Dendritic cell treated with granulocyte-macrophage colony-stimulating factor and Interleukin-4, amounts not matched to agents 40 ng/mL and 50 ng/mL, for 4 days (primary cell): ENCODE measurements around the gene PHOX2B.
"Not testable (repeated sequence)": the region's sequence is repeated elsewhere in the genome, so short reads cannot be mapped to it uniquely, and the experiment has no call there.

Experiments
- H3K27ac Mint-ChIP-seq: one replicate; pipeline ENCODE4 v1.8.0; 2022; ENCODE audit warnings: mild to moderate bottlenecking, mixed read lengths
- H3K27me3 Mint-ChIP-seq: one replicate; pipeline ENCODE4 v1.8.0; 2022; ENCODE audit warnings: mild to moderate bottlenecking, mixed read lengths
- H3K36me3 Mint-ChIP-seq: one replicate; pipeline ENCODE4 v1.8.0; 2022; ENCODE audit warnings: low read depth, mixed read lengths
- H3K4me1 Mint-ChIP-seq: one replicate; pipeline ENCODE4 v1.8.0; 2022; ENCODE audit warnings: low read depth, mixed read lengths
- H3K4me3 Mint-ChIP-seq: one replicate; pipeline ENCODE4 v1.8.0; 2022; ENCODE audit warnings: mild to moderate bottlenecking, moderate library complexity, mixed read lengths
- H3K9me3 Mint-ChIP-seq: one replicate; pipeline ENCODE4 v1.8.0; 2022; ENCODE audit warnings: mixed read lengths
- intact Hi-C: fragments of 100-400 bp; cut with micrococcal nuclease; formaldehyde crosslinking; loops from one replicate; pipeline ENCODE4 v1.15.0; 2022

Gene PHOX2B

DNA sequence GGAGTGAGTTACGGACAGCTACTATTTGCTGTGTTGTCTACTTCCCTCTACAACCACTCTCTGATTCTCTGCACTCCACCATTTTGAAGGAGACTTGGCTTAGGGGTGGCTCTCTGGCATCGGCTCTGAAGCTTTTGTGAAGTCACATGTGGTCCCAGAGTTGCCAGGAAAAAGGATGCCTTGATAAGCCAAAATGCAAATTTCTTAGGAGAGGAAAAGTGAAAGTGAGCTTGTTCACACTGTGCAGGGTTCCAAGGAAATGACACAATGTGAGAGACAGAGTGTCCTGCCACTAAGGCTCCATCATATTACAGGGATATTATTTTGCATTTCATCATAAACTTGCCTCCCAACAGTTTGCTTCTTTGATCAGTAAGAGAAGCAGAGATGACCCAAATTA, 7.2 kb downstream of the PHOX2B start:
- no peak overlapping the region for H3K4me3 Mint-ChIP-seq
- H3K36me3 Mint-ChIP-seq: no peaks in the 10 kb centered on the region
- intact Hi-C loops: no loop called here
- peaks cover 57% of the 10 kb centered on the region for H3K27me3 Mint-ChIP-seq
- no peaks in the 10 kb centered on the region for H3K9me3 Mint-ChIP-seq
- H3K27ac Mint-ChIP-seq: no peak overlapping the region
- no peaks in the 10 kb centered on the region for H3K4me1 Mint-ChIP-seq

GRCh38 chr4:41737491-41737890, 11.0 kb downstream of the PHOX2B start:
- H3K4me3 Mint-ChIP-seq, H3K9me3 Mint-ChIP-seq, H3K36me3 Mint-ChIP-seq, H3K27ac Mint-ChIP-seq, H3K4me1 Mint-ChIP-seq, intact Hi-C loops: not testable (repeated sequence)
- peaks cover 25% of the 10 kb centered on the region for H3K27me3 Mint-ChIP-seq

DNA sequence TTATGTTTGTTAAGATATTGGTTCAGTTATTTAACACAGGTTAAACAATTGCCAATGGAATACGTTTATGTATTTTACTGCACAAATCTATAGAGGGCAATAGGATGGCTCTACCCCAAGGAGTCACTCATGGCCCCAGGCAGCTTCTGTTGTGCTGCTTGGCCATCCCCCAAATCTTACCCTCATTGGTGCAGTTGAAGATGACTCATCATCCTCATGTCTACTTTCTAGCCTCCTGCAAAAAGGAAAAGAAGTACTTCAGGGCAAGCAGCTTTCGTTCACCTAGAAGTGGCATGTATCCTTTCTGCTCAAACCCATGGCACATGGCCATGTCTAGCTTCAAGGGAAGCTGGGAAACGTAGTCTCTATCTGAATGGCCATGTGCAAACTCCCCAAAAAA, 14.2 kb downstream of the PHOX2B start:
- Mint-ChIP-seq H3K27me3 (peaks cover 21% of the 10 kb centered on the region), H3K36me3 (no peaks in the 10 kb centered on the region), H3K4me3 (no peak overlapping the region), H3K27ac (no peak overlapping the region), H3K4me1 (no peaks in the 10 kb centered on the region), H3K9me3 (no peaks in the 10 kb centered on the region)
- intact Hi-C loops: no loop called here

- Mint-ChIP-seq H3K9me3 (no peaks in the 10 kb centered on the region), H3K4me3 (no peak overlapping the region), H3K4me1 (no peaks in the 10 kb centered on the region), H3K36me3 (no peaks in the 10 kb centered on the region), H3K27ac (no peak overlapping the region), H3K27me3 (peaks cover 22% of the 10 kb centered on the region)
- intact Hi-C loops: no loop called here
Measured at GRCh38 chr4:41731569-41732126, 16.9 kb downstream of the PHOX2B start.

GRCh38 chr4:41728573-41728913, 20.0 kb downstream of the PHOX2B start:
- no peak overlapping the region for H3K27ac Mint-ChIP-seq

GRCh38 chr4:41727861-41728572, 20.5 kb downstream of the PHOX2B start:
- H3K36me3 Mint-ChIP-seq: no peaks in the 10 kb centered on the region
- H3K9me3 Mint-ChIP-seq: peaks cover 11% of the 10 kb centered on the region
- no peak overlapping the region for H3K4me3 Mint-ChIP-seq
- intact Hi-C loops: no loop called here
- no peaks in the 10 kb centered on the region for H3K4me1 Mint-ChIP-seq
- peaks cover 25% of the 10 kb centered on the region for H3K27me3 Mint-ChIP-seq
- no peak overlapping the region for H3K27ac Mint-ChIP-seq

More at GRCh38 chr4:41728573-41728913, 20.0 kb downstream of the PHOX2B start:
- Mint-ChIP-seq H3K36me3 (no peaks in the 10 kb centered on the region), H3K4me1 (no peaks in the 10 kb centered on the region), H3K27me3 (peaks cover 24% of the 10 kb centered on the region), H3K4me3 (no peak overlapping the region), H3K9me3 (peaks cover 11% of the 10 kb centered on the region)
- intact Hi-C loops: no loop called here

DNA sequence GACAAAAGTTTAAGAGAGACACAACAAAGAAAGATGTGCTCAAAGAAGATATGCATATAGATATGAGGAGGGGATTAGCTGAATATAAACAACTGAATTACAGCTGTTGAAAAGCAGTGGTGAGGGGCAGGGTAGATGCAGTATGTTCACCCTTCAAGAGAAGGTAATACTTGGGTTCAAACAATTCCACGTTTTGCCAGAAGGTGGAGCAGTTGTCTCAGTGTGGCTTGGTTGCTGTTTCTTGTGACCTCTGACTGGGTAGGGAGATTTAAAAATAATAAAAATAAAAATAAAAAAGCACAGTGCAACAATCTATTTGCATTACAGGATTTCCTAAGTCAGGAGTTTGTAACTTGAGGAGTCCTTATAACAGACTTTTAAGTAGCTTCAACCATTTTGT, 23.3 kb downstream of the PHOX2B start:
- H3K9me3 Mint-ChIP-seq: peaks cover 11% of the 10 kb centered on the region
- H3K36me3 Mint-ChIP-seq: no peaks in the 10 kb centered on the region
- intact Hi-C loops: no loop called here

DNA sequence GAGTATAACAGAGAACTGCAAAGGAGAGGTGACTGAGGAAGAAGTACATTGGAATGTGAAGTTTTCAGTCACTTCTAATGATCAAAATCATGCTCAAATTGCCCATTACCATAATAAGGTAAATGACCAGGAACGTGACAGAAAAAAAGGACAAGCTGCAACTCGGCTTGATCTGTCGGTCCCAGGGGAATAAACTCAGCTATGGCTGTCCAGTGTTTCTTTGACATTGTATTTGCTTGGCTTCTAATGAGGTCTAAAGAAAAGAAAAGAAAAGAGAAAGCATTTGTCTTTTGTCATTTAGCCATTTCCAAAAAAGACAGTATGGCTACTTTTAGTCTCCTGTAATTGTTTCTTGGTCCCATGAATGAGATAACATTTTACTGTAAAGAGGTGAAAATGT, 25.2 kb downstream of the PHOX2B start:
- peaks cover 11% of the 10 kb centered on the region for H3K9me3 Mint-ChIP-seq
- no peaks in the 10 kb centered on the region for H3K4me1 Mint-ChIP-seq
- intact Hi-C loops: no loop called here
- peaks cover 20% of the 10 kb centered on the region for H3K27me3 Mint-ChIP-seq
- no peak overlapping the region for H3K27ac Mint-ChIP-seq
- H3K4me3 Mint-ChIP-seq: no peak overlapping the region
- no peaks in the 10 kb centered on the region for H3K36me3 Mint-ChIP-seq

More for the DNA sequence above, 23.3 kb downstream of the PHOX2B start:
- Mint-ChIP-seq H3K27ac (no peak overlapping the region), H3K4me1 (no peaks in the 10 kb centered on the region), H3K4me3 (no peak overlapping the region), H3K27me3 (peaks cover 19% of the 10 kb centered on the region)

- Mint-ChIP-seq H3K4me3 (no peak overlapping the region), H3K36me3 (no peaks in the 10 kb centered on the region), H3K9me3 (peaks cover 11% of the 10 kb centered on the region), H3K27me3 (peaks cover 17% of the 10 kb centered on the region), H3K27ac (no peak overlapping the region), H3K4me1 (no peaks in the 10 kb centered on the region)
- intact Hi-C loops: no loop called here
Measured at GRCh38 chr4:41722181-41722580, 26.3 kb downstream of the PHOX2B start.

DNA sequence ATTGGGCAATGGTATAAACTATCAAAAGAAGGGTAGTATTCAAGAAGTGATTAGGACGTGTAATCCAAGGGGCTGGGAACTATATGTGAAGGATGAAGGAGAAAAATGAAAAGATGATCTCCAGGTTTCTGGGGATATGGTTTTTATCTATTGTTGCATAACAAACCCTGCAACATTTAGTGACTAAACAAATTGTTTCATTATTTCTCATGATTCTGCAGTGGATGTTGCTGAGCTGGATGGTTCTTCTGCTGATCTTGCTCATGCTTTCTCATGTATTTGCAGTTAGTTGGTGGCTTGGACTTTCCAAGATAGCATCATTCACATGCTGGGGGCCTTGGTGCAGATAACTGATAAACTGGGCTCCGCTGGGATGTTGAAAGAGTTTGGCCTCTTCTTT, 29.1 kb downstream of the PHOX2B start:
- Mint-ChIP-seq H3K27me3 (peaks cover 15% of the 10 kb centered on the region), H3K4me3 (no peak overlapping the region), H3K4me1 (no peaks in the 10 kb centered on the region), H3K9me3 (no peaks in the 10 kb centered on the region), H3K27ac (no peak overlapping the region), H3K36me3 (no peaks in the 10 kb centered on the region)
- intact Hi-C loops: no loop called here

DNA sequence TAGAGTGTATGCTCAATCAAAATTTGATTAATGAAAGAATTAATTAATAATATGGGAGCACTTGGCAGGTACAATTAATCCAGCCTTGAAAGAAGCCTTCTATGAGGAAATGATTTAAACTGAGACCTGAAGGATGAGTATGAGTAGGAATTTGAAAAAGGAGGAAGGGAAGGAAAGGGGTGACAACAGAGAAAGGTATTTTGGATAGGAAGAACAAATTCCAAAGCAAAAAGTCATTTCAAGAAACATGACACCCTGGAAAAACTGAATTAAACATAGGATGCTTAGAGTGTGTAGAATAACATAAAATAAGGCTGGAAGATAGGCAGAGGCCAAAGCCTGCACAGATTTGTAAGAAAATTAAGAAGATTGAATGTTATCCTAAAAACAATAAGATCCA, 29.6 kb downstream of the PHOX2B start:
- H3K4me1 Mint-ChIP-seq: no peaks in the 10 kb centered on the region
- H3K9me3 Mint-ChIP-seq: no peaks in the 10 kb centered on the region
- H3K27me3 Mint-ChIP-seq: peaks cover 14% of the 10 kb centered on the region
- H3K36me3 Mint-ChIP-seq: no peaks in the 10 kb centered on the region
- intact Hi-C loops: no loop called here
- no peak overlapping the region for H3K4me3 Mint-ChIP-seq
- H3K27ac Mint-ChIP-seq: no peak overlapping the region

GRCh38 chr4:41715155-41715554, 33.4 kb downstream of the PHOX2B start:
- H3K27me3 Mint-ChIP-seq: peaks cover 6% of the 10 kb centered on the region
- no peaks in the 10 kb centered on the region for H3K9me3 Mint-ChIP-seq
- intact Hi-C loops: no loop called here
- H3K36me3 Mint-ChIP-seq: no peaks in the 10 kb centered on the region
- no peaks in the 10 kb centered on the region for H3K4me1 Mint-ChIP-seq
- H3K4me3 Mint-ChIP-seq: no peak overlapping the region
- no peak overlapping the region for H3K27ac Mint-ChIP-seq

GRCh38 chr4:41714364-41715000, 34.0 kb downstream of the PHOX2B start:
- no peaks in the 10 kb centered on the region for H3K4me1 Mint-ChIP-seq
- H3K9me3 Mint-ChIP-seq: no peaks in the 10 kb centered on the region
- intact Hi-C loops: no loop called here
- H3K4me3 Mint-ChIP-seq: no peak overlapping the region
- H3K36me3 Mint-ChIP-seq: no peaks in the 10 kb centered on the region
- peaks cover 2% of the 10 kb centered on the region for H3K27me3 Mint-ChIP-seq
- no peak overlapping the region for H3K27ac Mint-ChIP-seq

- Mint-ChIP-seq H3K4me3 (no peak overlapping the region), H3K4me1 (no peaks in the 10 kb centered on the region), H3K36me3 (no peaks in the 10 kb centered on the region), H3K27ac (no peak overlapping the region), H3K9me3 (no peaks in the 10 kb centered on the region), H3K27me3 (peaks cover 2% of the 10 kb centered on the region)
- intact Hi-C loops: no loop called here
Measured at GRCh38 chr4:41713768-41714167, 34.8 kb downstream of the PHOX2B start.

- no peaks in the 10 kb centered on the region for H3K4me1 Mint-ChIP-seq
- H3K4me3 Mint-ChIP-seq: no peak overlapping the region
- intact Hi-C loops: no loop called here
- H3K9me3 Mint-ChIP-seq: no peaks in the 10 kb centered on the region
- no peak overlapping the region for H3K27ac Mint-ChIP-seq
- no peaks in the 10 kb centered on the region for H3K36me3 Mint-ChIP-seq
- peaks cover 6% of the 10 kb centered on the region for H3K27me3 Mint-ChIP-seq
Measured at GRCh38 chr4:41712425-41712824, 36.1 kb downstream of the PHOX2B start.
